Measurements from ENCODE around the gene METRN.

GRCh38 chr16:762595-763268 is 47.8 kb downstream of the METRN start:
- no peak for TF ChIP-seq FOXK2 (IDR thresholded peaks at IDR 0.05)
- no peak for TF ChIP-seq SP1 (IDR thresholded peaks at IDR 0.05)
- TF ChIP-seq FOXM1 (IDR thresholded peaks at IDR 0.05; ENCODE audit: borderline replicate concordance) = no peak
- TF ChIP-seq BHLHE40 (IDR thresholded peaks at IDR 0.05; ENCODE audit: borderline replicate concordance) = no peak
- no peak for TF ChIP-seq SUZ12 (IDR thresholded peaks at IDR 0.05)
- no peak for TF ChIP-seq TARDBP (IDR thresholded peaks at IDR 0.05)
- no peak for TF ChIP-seq FOXA1 (IDR thresholded peaks at IDR 0.05)
- TF ChIP-seq HDGF (IDR thresholded peaks at IDR 0.05; ENCODE audit: borderline replicate concordance) = no peak
- no peak for TF ChIP-seq PKNOX1 (IDR thresholded peaks at IDR 0.05)
- TF ChIP-seq LEF1 (IDR thresholded peaks at IDR 0.05; ENCODE audit: borderline replicate concordance) = no peak
- TF ChIP-seq ELF4 (IDR thresholded peaks at IDR 0.05) = no peak
- TF ChIP-seq ZNF384 (IDR thresholded peaks at IDR 0.05) = no peak
- no peak for TF ChIP-seq NFRKB (IDR thresholded peaks at IDR 0.05)

All from HEK293T (cell line).